ENCODE data around the gene CYP46A1.
"Not testable (repeated sequence)": the region's sequence is repeated elsewhere in the genome, so short reads cannot be mapped to it uniquely, and the experiment has no call there.

CYP46A1 gene

GRCh38 chr14:99756796-99757195, 72.7 kb downstream of the CYP46A1 start:
- DNase-seq: no peak
- no peaks in the 10 kb centered on the region for H3K9me3 Mint-ChIP-seq
- CTCF ChIA-PET: no interaction called here
- no peak overlapping the region for H3K27ac Mint-ChIP-seq
- no peak overlapping the region for H3K4me3 Mint-ChIP-seq
- H3K4me1 Mint-ChIP-seq: peaks cover 10% of the 10 kb centered on the region
- no peaks in the 10 kb centered on the region for H3K36me3 Mint-ChIP-seq
- H3K27me3 Mint-ChIP-seq: peaks cover 60% of the 10 kb centered on the region

- peaks cover 5% of the 10 kb centered on the region for H3K4me1 Mint-ChIP-seq
- H3K27me3 Mint-ChIP-seq: peaks cover 54% of the 10 kb centered on the region
- no peaks in the 10 kb centered on the region for H3K9me3 Mint-ChIP-seq
- DNase-seq: no peak
- no peak overlapping the region for H3K4me3 Mint-ChIP-seq
- no peaks in the 10 kb centered on the region for H3K36me3 Mint-ChIP-seq
- H3K27ac Mint-ChIP-seq: no peak overlapping the region
- CTCF ChIA-PET: no interaction called here
Observed at GRCh38 chr14:99757331-99758070, 73.4 kb downstream of the CYP46A1 start.

DNA sequence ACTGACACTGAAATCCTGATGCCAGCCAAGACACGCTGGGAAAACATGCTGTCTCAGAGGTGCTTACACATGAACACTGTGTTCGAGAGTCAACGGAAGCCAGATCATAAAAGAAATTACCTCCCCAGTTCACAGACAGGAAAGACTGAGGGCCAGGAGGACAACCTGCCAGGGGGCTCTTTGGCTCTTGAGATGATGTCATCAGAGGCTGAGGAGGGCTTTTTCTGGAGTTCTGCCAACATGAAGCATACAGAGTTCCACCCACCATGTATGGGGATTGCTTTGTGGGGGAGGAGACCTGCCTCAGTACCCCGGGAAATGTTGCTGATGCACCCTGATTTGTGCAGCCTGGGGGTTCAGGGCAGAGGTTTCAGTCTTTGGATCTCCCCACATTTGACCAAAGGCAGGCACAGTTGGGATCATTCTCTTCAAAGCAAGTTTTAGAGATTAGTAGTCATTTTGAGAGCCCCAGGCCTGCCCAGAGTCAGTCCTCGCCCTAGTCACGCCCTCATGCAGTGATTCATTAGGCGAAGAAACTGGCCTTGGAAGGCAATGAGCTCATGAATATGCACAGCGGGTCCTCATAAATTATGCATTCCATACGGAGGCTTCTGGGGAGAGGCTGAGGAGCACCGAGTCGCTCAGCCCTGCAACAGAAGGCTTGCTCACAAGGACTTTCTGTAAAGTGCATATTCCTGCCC, 74.2 kb downstream of the CYP46A1 start:
- no peak for DNase-seq
- Mint-ChIP-seq H3K9me3 (no peaks in the 10 kb centered on the region), H3K36me3 (no peaks in the 10 kb centered on the region), H3K4me1 (peaks cover 2% of the 10 kb centered on the region), H3K27ac (no peak overlapping the region), H3K4me3 (no peak overlapping the region), H3K27me3 (peaks cover 46% of the 10 kb centered on the region)
- CTCF ChIA-PET: no interaction called here

- H3K9me3 Mint-ChIP-seq: no peaks in the 10 kb centered on the region
- no peak for DNase-seq
- no peaks in the 10 kb centered on the region for H3K36me3 Mint-ChIP-seq
- H3K4me1 Mint-ChIP-seq: no peaks in the 10 kb centered on the region
- H3K27me3 Mint-ChIP-seq: peaks cover 40% of the 10 kb centered on the region
- no peak overlapping the region for H3K27ac Mint-ChIP-seq
- CTCF ChIA-PET: no interaction called here
- no peak overlapping the region for H3K4me3 Mint-ChIP-seq
Observed at GRCh38 chr14:99758872-99759545, 74.9 kb downstream of the CYP46A1 start.

GRCh38 chr14:99759546-99759925, 75.4 kb downstream of the CYP46A1 start:
- Mint-ChIP-seq H3K36me3 (no peaks in the 10 kb centered on the region), H3K4me3 (no peak overlapping the region), H3K27me3 (peaks cover 40% of the 10 kb centered on the region), H3K9me3 (no peaks in the 10 kb centered on the region), H3K4me1 (no peaks in the 10 kb centered on the region), H3K27ac (no peak overlapping the region)
- no peak for DNase-seq
- CTCF ChIA-PET: no interaction called here

DNA sequence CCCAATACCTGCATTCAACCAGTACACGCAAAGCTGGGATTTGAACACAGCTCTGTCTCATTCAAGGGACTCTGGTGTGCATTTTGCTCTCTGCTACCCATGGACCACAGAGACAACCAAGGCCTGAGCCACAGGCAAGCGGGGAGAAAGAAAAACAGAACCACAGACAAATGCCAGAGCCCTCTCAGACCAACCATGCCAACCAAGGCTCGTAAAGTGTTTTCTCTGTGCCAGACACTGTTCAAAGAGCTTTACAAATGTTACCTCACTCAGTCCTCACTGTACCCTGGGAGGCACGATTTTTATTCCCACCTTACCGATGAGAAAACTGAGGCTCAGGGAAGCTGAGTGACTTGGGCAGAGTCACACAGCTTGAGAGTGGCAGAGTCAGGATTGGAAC, 76.7 kb downstream of the CYP46A1 start:
- H3K36me3 Mint-ChIP-seq: no peaks in the 10 kb centered on the region
- DNase-seq: no peak
- H3K27me3 Mint-ChIP-seq: peaks cover 30% of the 10 kb centered on the region
- no peaks in the 10 kb centered on the region for H3K4me1 Mint-ChIP-seq
- no peaks in the 10 kb centered on the region for H3K9me3 Mint-ChIP-seq
- no peak overlapping the region for H3K4me3 Mint-ChIP-seq
- H3K27ac Mint-ChIP-seq: no peak overlapping the region
- CTCF ChIA-PET: interaction anchor here (0.7 kb wide), 1 partner anchor 136 kb away, joined by 3 read pairs; no protein-coding TSS in a partner anchor

DNA sequence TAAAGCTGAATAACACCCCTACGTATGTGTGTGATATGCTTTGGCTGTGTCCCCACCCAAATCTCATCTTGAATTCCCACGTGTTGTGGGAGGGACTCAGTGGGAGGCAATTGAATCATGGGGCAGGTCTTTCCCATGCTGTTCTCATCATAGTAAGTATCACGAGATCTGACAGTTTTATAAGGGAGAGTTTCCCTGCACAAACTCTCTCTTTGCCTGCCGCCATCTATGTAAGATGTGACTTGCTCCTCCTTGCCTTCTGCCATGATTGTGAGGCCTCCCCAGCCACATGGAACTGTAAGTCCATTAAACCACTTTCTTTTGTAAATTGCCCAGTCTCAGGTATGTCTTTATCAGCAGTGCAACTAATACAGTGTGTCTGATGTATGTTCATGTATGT, 78.8 kb downstream of the CYP46A1 start:
- H3K27ac Mint-ChIP-seq, H3K36me3 Mint-ChIP-seq, CTCF ChIA-PET, H3K9me3 Mint-ChIP-seq, H3K4me3 Mint-ChIP-seq, H3K4me1 Mint-ChIP-seq, DNase-seq: not testable (repeated sequence)
- peaks cover 27% of the 10 kb centered on the region for H3K27me3 Mint-ChIP-seq

GRCh38 chr14:99763527-99764221, 79.6 kb downstream of the CYP46A1 start:
- Mint-ChIP-seq H3K9me3 (no peaks in the 10 kb centered on the region), H3K27ac (no peak overlapping the region), H3K4me3 (no peak overlapping the region), H3K4me1 (no peaks in the 10 kb centered on the region), H3K36me3 (no peaks in the 10 kb centered on the region), H3K27me3 (peaks cover 33% of the 10 kb centered on the region)
- no peak for DNase-seq
- CTCF ChIA-PET: no interaction called here

- no peak for DNase-seq
- H3K27ac Mint-ChIP-seq: no peak overlapping the region
- peaks cover 33% of the 10 kb centered on the region for H3K27me3 Mint-ChIP-seq
- CTCF ChIA-PET: no interaction called here
- no peaks in the 10 kb centered on the region for H3K9me3 Mint-ChIP-seq
- H3K36me3 Mint-ChIP-seq: no peaks in the 10 kb centered on the region
- H3K4me1 Mint-ChIP-seq: no peaks in the 10 kb centered on the region
- no peak overlapping the region for H3K4me3 Mint-ChIP-seq
Observed at GRCh38 chr14:99764222-99764706, 80.2 kb downstream of the CYP46A1 start.

DNA sequence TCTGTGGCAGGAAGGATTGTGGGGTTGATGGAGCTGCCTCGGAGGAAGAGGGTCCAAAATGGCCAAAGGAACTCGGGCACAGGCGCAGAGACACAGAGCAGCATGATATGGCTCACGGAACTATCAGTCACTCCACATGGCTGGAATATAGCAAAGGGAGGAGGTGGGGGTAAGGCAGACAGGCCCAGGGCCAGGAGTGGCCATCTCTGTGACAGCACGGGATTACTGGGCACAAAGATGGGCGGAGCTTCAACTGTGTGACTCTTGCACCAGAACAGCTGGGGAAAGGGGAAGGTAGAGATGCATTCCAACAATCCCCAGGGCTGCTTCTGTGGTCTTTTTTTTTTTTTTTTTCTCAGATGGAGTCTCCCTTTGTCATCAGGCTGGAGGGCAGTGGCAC, 84.3 kb downstream of the CYP46A1 start:
- H3K9me3 Mint-ChIP-seq: no peaks in the 10 kb centered on the region
- no peaks in the 10 kb centered on the region for H3K4me1 Mint-ChIP-seq
- H3K36me3 Mint-ChIP-seq: no peaks in the 10 kb centered on the region
- CTCF ChIA-PET: no interaction called here
- peaks cover 22% of the 10 kb centered on the region for H3K27me3 Mint-ChIP-seq
- H3K4me3 Mint-ChIP-seq: no peak overlapping the region
- no peak for DNase-seq
- no peak overlapping the region for H3K27ac Mint-ChIP-seq

DNA sequence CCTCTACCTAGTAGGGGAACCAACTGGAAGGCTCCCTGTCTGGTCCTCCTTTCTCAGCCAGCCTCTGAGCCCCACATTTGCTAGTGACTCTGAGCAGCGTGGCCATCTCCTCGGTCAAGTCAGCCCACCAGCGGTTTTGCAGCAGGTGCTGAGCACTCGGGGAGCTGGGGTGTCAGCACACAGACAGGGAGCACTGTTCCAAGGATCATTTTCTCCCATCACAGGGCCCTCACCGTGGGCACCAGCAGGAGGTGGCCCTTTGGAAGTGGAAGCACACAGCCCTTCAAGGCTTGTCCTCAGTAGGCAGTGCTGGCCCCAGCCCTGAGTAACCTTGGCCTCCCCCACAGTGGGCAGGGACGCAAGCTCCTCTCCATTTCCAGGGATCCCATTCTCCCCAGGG, 85.0 kb downstream of the CYP46A1 start:
- Mint-ChIP-seq H3K4me3 (no peak overlapping the region), H3K36me3 (no peaks in the 10 kb centered on the region)

DNA sequence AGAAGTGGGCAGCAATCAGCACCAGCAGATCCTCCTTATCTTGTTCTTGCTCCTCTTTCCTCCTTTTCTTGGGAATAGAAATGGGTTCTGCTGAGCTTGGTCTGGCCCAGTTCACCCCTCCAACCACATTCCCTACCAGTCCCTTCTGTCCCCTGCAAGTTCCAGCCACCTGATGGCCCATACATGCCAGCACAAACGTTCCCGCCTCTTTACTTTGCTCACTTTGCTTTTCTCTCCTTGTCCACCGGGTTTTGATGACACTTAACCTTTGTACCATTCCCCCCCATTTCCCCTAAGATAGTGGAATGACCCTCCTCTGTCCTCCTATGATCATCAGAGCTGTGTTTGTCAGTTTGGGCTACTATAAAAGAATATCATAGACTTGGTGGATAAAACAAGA, 85.7 kb downstream of the CYP46A1 start:
- DNase-seq: no peak

More for the DNA sequence above, 85.0 kb downstream of the CYP46A1 start:
- no peaks in the 10 kb centered on the region for H3K4me1 Mint-ChIP-seq
- no peaks in the 10 kb centered on the region for H3K9me3 Mint-ChIP-seq
- H3K27me3 Mint-ChIP-seq: peaks cover 26% of the 10 kb centered on the region
- DNase-seq: no peak
- CTCF ChIA-PET: no interaction called here
- no peak overlapping the region for H3K27ac Mint-ChIP-seq

DNA sequence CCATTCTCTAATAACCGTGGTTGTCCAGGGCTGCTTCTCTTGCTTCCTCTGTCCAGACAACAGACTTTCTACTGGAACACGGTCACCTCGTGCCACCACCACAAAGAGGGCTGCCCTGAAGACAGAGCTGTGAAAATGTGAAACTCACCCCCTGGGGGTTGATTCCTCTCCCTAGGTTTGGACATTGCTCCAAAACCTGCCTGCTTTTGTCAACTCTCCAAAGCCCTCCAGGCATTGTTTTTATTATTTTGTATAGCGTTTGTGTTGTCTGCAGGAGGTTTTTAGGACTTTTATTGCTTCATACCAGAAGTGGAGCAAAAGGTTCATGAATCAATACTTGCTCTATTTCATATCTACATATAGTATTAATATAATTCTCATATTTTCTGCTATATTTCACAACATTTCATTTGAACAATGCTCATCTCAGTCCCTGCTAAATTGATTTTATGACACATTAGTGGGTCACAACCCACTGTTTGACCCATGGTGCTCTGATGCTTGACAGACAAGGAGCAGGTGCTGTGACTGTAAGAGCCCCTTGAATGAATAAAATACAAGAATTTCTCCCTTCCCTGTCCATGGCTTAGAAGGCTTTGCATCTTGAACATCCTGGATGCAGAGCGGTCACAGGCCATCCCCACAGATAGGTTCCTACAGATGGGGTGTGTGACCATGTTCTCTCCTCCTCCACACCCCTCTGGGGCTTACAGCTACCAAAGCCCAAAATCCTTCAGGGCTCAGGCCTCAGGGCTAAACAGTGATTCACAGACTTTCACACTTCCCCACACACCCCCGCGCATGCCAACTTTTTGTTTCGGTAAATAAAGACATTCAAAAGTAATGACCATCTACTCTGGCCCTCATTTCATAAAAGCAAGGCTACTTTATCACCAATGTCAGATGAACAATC, 88.5 kb downstream of the CYP46A1 start:
- Mint-ChIP-seq H3K9me3 (no peaks in the 10 kb centered on the region), H3K36me3 (no peaks in the 10 kb centered on the region), H3K27ac (no peak overlapping the region), H3K4me3 (no peak overlapping the region), H3K4me1 (no peaks in the 10 kb centered on the region), H3K27me3 (peaks cover 37% of the 10 kb centered on the region)
- DNase-seq: no peak
- CTCF ChIA-PET: no interaction called here

More for the DNA sequence above, 85.7 kb downstream of the CYP46A1 start:
- Mint-ChIP-seq H3K36me3 (no peaks in the 10 kb centered on the region), H3K27me3 (peaks cover 27% of the 10 kb centered on the region), H3K4me1 (no peaks in the 10 kb centered on the region), H3K9me3 (no peaks in the 10 kb centered on the region), H3K4me3 (no peak overlapping the region), H3K27ac (no peak overlapping the region)
- CTCF ChIA-PET: no interaction called here
